NOMO-1 (cell line): Measurements from ENCODE around the gene HNRNPF.
"Not testable (repeated sequence)": the region's sequence is repeated elsewhere in the genome, so short reads cannot be mapped to it uniquely, and the experiment has no call there.

Source experiments
- DNase-seq, 2 experiments: peaks; one replicate each; lab custom pipeline; 2025; ENCODE audit not compliant: unreplicated experiment in 2 of 2; lab: John Stamatoyannopoulos, UW

HNRNPF gene

DNA sequence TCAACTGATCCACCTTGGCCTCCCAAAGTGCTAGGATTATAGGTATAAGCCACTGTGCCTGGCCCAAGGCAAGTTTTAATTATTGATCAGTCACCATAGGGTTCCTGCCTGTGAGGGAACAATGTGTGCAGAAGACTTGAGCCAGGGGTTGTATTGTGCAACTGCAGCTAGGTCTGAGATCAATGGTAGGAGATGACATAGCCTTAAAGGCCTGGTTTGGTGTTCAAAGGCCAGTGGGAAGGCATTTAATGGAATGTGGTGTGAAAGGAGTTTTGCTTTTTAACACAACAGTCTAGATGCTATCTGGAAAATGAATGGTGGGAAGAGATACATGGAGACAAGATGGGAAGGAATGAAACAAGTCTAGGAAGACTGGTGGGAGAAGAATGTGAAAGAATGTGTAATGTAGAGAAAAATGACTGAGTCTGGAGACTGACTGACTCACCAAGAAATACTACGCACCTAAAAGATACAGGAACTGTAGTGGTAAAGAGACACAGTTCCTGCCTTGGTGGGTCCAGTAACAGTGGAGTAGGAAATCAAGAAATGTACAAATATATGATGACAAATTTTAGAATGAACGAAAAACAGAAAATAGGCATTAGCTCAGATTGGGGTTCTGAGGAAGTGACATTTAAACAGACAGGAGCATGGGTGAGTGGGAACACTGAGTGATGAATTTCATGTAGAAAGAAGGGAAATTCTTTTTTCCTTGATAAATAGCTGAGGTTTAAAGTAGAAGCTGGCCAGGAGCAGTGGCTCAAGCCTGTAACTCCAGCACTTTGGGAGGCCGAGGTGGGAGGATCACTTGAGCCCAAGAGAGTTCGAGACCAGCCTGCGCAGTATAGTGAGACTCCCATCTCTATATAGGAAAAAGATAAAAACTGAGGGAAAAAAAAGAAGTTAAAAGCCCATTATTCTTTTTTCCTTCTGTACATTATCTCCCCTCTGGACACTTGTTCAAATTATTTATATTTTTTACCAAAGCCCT is 9.4 kb downstream of the HNRNPF start:
- no peak for DNase-seq

GRCh38 chr10:43398939-43399319 is 10.1 kb downstream of the HNRNPF start:
- DNase-seq = no peak

- peak; percentile 85 to 87 for DNase-seq
These were observed 11.9 kb downstream of the HNRNPF start for GRCh38 chr10:43396928-43397624.

DNA sequence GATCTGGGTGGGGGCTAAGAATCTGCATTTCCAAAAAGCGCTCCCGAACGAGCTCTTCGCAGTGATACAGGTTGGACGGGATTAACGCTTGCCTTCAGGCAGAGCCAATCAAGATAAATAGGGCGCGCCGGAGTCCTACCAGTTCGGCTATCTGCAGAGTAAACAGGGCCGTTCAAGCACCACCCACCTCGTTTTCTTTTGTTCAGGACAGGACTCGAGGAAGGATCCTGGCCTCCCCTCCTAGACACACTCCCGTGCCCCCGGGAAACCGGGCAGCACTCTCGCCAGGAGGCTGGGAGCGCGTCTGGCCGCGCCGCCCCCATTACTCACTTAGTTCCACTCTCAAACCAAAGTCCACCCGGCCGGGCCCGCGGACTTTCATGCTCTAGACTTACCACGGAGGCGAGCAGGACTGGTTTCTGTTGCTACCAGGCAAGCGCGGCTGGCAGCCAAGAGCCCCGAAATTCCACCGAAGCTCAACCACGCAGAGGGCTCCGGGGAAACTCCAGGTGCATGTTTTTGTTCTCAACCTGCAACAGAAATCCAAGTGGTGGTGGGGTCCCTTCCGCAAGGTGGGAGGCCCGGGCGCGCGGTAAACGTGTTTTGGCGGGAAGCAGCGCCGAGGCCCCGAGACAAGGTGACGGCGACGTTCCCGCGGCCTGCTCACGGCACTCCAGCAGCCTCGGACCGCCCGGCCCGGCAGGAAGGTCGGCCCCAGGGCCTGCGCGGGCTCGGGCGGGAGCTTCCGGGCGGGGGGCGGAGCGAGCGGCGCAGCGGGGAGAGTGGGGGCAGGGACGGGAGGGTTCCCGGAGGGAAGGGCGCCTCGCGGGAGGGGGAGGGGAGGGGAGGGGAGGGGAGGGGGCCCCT is 12.7 kb downstream of the HNRNPF start:
- DNase-seq = peak; percentile 53 to 66

- no peak for DNase-seq
These were observed 13.4 kb downstream of the HNRNPF start for GRCh38 chr10:43395571-43396060.

DNA sequence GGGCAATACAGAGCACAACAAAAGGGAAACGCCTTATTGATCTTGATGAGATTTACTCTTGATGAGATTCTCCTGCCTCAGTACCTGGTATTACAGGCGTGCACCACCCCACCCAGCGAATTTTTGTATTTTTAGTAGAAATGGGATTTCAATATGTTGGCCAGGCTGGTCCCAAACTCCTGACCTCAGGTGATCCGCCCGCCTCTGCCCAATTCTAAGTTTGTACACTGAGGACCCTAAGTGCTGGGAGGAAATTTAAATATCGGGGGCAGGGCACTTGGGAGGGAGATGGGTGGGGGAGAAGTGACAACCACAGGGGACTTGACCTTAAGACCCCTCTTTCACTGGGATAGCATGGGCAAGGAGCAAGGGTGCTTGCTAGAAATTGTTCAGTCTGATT is 14.1 kb downstream of the HNRNPF start:
- DNase-seq = no peak

DNA sequence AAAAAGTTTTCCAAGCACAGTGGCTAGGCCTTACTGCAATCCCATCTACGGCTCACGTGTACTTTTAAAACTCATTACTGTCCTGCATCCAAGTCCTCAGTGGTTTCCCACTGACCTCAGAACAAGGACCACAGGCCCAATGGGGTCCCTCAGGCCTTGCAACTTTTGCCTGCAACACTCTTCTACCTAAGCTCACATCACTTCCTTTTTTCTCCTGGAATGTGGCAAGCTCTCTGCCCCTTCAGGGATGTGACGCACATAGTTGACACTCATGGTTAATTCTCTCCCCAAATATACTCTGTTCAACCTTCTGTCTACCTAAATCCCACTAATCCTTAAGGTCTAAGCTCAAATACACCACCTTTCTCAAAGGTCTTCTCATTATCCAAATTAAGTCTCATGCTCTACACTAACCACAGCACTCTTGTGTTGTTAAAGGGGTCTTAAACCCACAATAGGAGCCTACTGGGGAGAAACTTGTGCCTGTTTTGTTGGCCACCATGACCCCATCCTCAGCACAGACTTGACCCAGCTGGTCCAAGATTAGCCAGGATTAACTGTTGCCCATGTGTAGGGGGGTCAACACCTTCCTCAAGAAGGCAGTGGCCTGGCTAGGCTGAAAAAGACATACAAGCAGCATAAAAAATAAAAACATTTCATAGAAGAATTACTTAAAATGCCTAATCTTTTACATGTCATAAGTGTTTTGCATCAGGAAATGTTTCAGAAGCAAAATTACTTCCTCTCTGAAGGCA is 15.2 kb downstream of the HNRNPF start:
- peak; percentile 30 to 46 for DNase-seq

- DNase-seq = not testable (repeated sequence)
These were observed 15.8 kb downstream of the HNRNPF start for GRCh38 chr10:43393186-43393585.

- DNase-seq = no peak
These were observed 16.2 kb downstream of the HNRNPF start for GRCh38 chr10:43392748-43393147.

GRCh38 chr10:43391496-43391895 is 17.5 kb downstream of the HNRNPF start:
- no peak for DNase-seq

DNA sequence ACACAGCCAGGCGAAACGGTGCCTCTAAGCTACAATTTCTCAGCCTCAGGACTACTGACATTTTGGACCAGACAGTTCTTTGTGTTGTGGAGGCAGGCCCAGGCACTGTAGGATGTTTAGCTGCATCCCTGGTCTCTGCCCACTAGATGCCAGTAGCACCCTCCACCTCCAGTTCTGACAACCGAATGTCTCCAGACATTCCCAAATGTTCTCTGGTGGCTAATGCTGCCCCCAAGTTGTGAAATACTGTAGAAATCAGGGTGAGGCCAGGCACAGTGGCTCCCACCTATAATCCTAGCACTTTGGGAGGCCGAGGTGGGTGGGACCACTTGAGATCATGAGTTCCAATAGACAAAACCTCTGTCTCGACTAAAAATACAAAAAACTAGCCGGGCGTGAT is 18.2 kb downstream of the HNRNPF start:
- no peak for DNase-seq

DNA sequence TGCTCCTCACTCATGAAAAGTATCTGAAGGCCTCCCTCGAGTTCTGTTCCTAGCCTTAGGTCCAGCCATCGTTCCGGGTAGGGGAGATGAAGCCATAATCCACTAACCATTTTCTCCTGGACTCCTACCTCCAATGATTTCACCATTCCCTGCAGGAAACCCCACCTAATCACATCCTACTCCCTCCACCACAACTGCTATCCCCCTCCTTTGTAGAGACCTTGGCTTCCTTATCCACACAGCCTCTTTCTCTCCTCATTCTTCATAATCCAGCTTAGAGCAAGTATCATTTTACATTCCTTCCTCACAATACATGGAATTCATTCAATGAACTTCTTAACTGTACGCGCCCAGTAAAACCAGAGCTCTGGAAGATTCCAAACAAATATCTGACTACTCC is 18.7 kb downstream of the HNRNPF start:
- DNase-seq = no peak

GRCh38 chr10:43389867-43390266 is 19.1 kb downstream of the HNRNPF start:
- DNase-seq = no peak

DNA sequence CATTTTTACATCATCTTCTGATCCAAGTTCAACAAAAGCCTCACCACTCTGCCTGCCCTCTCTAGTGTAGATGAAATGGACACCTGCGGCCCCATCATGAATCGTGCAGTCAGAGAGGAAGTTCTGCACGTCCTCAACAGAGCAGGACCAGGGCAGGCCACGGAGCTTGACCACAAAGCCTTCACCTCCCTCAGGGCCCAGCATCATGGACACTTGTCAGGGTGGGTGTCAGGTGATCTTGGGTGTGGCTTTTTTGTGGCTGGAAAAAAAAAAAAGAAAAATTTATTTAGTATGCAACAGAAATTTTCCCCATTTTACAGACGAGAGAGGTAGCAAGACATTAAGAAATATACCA is 21.3 kb downstream of the HNRNPF start:
- DNase-seq = no peak

DNA sequence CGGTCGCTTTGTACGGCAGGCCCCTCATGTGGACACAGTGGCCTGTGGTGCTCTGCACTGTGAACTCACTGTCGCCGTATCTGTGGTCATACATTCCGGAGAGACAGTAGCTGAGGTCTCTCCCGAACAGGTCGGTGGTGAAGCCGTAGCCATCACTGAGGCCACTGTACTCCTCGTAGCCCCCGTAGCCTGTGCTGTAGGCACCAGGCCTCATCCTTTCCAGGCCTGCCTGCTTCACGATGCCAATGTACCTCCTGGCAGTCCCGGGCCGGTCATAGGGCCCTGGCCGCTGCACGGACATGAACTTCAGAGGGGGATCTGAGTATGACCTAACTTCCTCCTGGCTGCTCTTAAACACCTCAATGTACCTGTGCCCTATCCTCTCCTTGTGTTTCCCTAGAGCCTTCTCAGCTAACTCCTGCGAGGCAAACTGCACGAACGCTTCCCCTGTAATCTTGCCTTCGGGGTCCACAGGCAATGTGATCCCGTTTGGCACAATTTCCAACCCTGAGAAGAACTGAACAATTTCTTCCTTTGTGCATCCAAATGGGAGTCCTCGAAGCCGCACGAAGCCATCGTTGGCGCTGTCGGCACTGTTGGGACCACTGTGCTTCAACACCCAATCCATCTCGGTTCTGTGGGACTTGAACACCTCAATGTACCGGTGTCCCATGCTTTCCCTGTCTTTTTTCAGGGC is 21.9 kb downstream of the HNRNPF start:
- DNase-seq = no peak

- DNase-seq = no peak
These were observed 22.4 kb downstream of the HNRNPF start for GRCh38 chr10:43386549-43386948.

DNA sequence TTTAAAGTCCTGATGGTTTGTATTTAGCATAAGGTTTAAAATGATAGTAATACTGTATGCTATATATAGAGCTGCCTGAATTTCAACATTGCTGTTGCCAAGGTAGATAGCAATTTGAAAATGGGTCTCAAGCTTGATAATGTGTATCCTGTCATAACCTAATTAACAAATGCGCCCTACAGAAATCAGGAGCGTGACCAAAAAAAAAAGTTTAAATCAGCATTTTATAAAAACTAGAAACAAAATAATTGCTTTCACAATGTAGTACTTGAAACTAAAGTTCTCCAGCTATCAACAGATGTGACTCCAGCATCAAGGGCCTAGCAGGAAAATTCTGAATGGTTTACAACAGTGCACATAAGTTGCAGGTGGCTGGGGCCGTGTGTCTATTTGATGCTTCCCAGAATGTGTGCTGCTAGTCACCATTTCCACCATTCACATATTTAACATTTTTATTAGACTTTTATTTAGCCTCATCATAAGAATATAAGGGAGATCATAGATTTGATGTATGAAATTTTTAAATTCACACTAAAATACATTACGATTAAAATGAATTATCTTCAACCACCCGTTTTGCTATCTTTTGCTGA is 23.5 kb downstream of the HNRNPF start:
- no peak for DNase-seq

- DNase-seq = no peak
These were observed 24.4 kb downstream of the HNRNPF start for GRCh38 chr10:43384252-43385221.
